Coronary artery (tissue), 2 donors: ENCODE data around the gene FBXL7.

Source experiments
- DNase-seq: peaks from one replicate; pipeline ENCODE4 v3.0.0-alpha.2; 2017; ENCODE audit warnings: low spot score
- H3K27ac ChIP-seq, 2 donors: fragments of 200-600 bp; sonication (generic); one replicate each; pipeline ENCODE4 v1.5.1; 2016 to 2019
- H3K4me3 ChIP-seq: fragments of 200-600 bp; sonication (generic); 2 replicates; pipeline ENCODE4 v1.5.1; 2016; ENCODE audit warnings: mild to moderate bottlenecking, moderate library complexity
- TF ChIP-seq, protein P1 (sequence below): fragments of 200-600 bp; sonication (generic); IDR thresholded peaks from one replicate; pipeline ENCODE4 v1.5.1; 2019; ENCODE audit warnings: antibody characterized with exemption

The FBXL7 gene

DNA sequence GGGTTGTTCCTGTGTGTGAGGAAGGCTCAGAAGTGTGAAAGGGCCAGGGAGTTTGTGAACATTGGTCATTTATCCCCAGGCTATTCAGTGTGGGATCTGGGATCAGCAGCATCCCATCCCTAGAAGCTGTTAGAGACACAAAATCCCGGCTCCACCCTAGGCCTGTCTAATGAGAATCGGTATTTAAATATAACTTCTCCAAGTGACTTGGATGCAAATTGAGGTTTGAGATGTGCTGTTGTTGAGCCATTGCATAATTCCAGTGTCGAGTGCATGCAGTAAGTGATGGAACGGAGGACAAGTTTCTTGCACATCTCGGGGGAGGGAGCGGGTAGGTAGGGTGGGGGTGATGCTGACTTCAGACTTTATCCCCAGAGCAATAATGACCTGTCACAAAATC is 138.3 kb downstream of the FBXL7 start:
- Histone ChIP-seq H3K4me3 (no peak overlapping the region), H3K27ac (no peak overlapping the region)
- no peak for DNase-seq
- TF ChIP-seq, protein P1, sequence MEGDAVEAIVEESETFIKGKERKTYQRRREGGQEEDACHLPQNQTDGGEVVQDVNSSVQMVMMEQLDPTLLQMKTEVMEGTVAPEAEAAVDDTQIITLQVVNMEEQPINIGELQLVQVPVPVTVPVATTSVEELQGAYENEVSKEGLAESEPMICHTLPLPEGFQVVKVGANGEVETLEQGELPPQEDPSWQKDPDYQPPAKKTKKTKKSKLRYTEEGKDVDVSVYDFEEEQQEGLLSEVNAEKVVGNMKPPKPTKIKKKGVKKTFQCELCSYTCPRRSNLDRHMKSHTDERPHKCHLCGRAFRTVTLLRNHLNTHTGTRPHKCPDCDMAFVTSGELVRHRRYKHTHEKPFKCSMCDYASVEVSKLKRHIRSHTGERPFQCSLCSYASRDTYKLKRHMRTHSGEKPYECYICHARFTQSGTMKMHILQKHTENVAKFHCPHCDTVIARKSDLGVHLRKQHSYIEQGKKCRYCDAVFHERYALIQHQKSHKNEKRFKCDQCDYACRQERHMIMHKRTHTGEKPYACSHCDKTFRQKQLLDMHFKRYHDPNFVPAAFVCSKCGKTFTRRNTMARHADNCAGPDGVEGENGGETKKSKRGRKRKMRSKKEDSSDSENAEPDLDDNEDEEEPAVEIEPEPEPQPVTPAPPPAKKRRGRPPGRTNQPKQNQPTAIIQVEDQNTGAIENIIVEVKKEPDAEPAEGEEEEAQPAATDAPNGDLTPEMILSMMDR, result no peak

DNA sequence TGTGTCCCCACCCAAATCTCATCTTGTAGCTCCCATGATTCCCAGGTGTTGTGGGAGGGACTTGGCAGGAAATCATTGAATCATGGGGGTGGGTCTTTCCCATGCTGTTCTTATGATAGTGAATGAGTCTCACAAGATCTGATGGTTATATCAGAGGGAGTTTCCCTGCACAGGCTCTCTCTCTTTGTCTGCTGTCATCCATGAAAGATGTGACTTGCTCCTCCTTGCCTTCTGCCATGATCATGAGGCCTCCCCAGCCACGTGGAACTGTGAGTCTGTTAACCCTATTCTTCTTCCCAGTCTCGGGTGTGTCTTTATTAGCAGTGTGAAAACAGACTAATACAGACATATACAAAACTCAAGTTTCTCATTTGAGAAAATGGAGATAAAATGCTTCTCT is 139.3 kb downstream of the FBXL7 start:
- no peak for DNase-seq
- Histone ChIP-seq H3K27ac (no peak overlapping the region), H3K4me3 (no peak overlapping the region)
- TF ChIP-seq, protein P1, result no peak

DNA sequence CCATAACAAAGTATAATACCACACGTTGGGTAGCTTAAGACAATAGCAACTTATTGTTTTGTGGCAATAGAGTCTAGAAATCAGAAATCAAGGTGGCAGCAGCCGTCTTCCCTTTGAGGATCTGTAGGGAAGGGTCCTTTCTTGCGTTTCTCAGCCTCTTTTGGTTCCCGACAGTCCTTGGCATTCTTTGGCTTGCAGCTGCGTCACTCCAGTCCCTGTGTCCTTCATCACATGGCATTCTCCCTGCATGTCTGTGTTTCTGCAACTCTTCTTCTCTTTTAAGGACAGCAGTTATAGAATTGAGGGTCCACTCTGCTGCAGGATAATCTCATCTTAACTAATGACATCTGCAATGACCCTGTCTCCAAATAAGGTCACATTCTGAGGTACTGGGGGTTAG is 140.1 kb downstream of the FBXL7 start:
- TF ChIP-seq, protein P1, result no peak
- Histone ChIP-seq H3K4me3 (no peak overlapping the region), H3K27ac (no peak overlapping the region)
- no peak for DNase-seq

DNA sequence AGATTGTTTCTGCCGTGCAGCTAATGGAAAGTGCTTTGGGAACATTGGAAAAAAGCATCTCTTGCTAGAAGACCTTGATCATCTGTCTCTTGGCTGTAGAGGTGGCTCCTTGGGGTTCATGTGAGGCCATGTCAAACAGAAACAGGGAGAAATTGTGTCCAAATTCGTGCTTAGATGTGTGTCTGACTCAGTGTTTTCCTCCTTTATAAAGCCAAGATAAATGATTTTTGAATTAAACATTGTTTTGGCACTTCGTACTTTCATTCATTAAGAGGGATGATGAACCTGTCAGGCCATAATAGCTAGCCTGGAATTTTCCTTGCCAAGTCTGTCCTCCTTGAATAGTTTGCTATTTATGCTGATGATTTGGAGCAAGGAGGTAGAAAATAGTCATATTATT is 143.8 kb downstream of the FBXL7 start:
- no peak overlapping the region for H3K4me3 ChIP-seq
- no peak overlapping the region for H3K27ac ChIP-seq
- no peak for DNase-seq
- TF ChIP-seq, protein P1, result no peak

DNA sequence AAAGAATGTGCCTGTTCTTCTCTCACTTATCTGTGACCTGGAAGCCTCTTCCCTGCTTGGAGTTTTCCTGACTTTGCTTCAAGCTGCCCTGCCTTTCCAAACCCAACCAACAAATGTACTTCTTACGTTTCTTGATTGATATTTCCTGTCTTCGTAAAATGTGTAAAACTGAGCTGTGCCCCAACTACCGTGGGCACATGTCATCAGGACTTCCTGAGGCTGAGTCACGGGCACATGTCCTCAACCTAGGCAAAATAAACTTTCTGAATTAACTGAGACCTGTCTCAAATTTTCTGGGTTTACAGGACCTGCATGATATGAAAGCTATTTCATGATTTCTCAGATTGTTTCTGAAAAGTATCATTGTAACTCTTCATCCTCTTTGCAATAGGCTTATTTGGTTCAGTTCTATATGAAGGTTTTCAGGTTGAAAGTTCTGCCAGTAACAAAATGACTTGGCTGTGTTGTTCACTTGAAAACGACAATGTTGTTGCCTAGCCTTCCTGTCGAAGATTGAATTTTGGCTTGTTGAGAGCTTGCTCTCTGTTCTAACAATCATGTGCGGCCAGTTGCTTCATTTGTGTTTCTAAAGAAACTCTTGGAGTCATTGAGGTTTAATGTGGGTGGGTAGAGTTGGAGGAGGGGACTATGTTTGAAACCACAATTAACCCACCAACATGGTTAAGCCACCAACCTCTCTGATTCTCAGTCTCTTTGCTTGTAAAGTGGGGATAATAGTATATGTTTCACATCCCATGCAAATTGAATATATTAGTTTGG is 145.6 kb downstream of the FBXL7 start:
- H3K4me3 ChIP-seq, result no peak overlapping the region
- DNase-seq, result no peak
- no peak overlapping the region for H3K27ac ChIP-seq
- TF ChIP-seq, protein P1, result no peak

DNA sequence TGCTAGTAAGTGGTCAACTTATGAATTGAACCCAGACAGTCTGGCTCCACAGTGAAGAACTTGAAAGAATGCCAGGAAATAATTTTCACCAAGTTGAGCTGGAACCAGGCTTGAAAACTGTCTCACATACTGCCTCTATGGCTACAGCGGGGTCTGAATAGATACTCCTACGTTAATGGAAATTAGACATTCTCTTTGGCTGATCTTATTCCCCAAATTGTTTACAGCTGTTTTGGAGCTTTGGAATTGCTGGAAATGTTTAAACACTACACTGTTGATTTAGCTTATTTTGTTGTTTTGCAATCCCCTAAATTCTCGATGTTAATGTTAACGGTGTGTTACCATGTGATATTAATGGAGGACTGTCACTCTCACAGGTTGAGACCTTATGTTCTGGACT is 146.4 kb downstream of the FBXL7 start:
- TF ChIP-seq, protein P1, result no peak
- no peak overlapping the region for H3K27ac ChIP-seq

DNA sequence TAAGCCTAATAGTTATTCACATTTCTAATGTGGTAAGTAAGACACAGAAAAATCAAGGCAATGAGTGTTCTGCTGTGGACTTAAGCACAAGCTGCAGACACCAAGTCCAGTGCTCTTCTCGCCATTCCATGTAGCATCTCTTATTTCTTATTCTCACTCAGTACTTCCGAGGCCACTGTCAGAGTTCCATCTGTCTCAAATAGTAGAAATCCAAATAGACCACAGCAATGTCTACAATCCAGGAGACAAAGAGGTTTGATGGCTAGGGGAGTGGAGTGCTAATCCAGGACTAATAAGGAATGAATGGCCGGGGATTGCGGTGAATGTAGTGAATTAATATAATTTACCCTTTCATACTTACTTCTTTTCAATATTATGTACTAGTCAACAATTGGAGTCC is 147.3 kb downstream of the FBXL7 start:
- no peak for DNase-seq
- Histone ChIP-seq H3K27ac (no peak overlapping the region), H3K4me3 (no peak overlapping the region)
- TF ChIP-seq, protein P1, result no peak

More for the DNA sequence above, 146.4 kb downstream of the FBXL7 start:
- no peak for DNase-seq
- H3K4me3 ChIP-seq, result no peak overlapping the region
